Activated B cell treated with CpG ODN at 0.5 μM for 24 hours (primary cell): ENCODE data around the gene CHRD. TPM values are rescaled to one million over a fixed set of nuclear protein-coding genes. Genes with fewer than 3 reads are reported as not detected.

ENCODE experiments used
- ATAC-seq: fragments of 200-7000 bp; cut with Tn5 transposase; one replicate; pipeline ENCODE4 v1.10.0; 2021; ENCODE audit warnings: low read depth, mild to moderate bottlenecking, moderate library complexity
- CTCF ChIA-PET: fragments of 350-600 bp; sonication (Branson Sonifier 250); formaldehyde crosslinking; loops from one replicate; lab custom pipeline; 2021; ENCODE audit warnings: antibody characterized with exemption; lab: Charles Lee
- POLR2A ChIA-PET: fragments of 350-600 bp; sonication (Branson Sonifier 250); formaldehyde crosslinking; loops from one replicate; lab custom pipeline; 2021; ENCODE audit warnings: antibody characterized with exemption; lab: Charles Lee
- DNase-seq: peaks from one replicate; pipeline ENCODE4 v3.0.0; 2022
- H3K27ac Mint-ChIP-seq: one replicate; pipeline ENCODE4 v1.8.0; 2020; ENCODE audit warnings: mixed read lengths
- H3K27me3 Mint-ChIP-seq: one replicate; pipeline ENCODE4 v1.8.0; 2021; ENCODE audit warnings: mixed read lengths
- H3K36me3 Mint-ChIP-seq: one replicate; pipeline ENCODE4 v1.8.0; 2021; ENCODE audit warnings: low read depth, mixed read lengths
- H3K4me1 Mint-ChIP-seq: one replicate; pipeline ENCODE4 v1.8.0; 2021; ENCODE audit warnings: mixed read lengths
- H3K4me3 Mint-ChIP-seq: one replicate; pipeline ENCODE4 v1.8.0; 2020; ENCODE audit warnings: mild to moderate bottlenecking, mixed read lengths
- H3K9me3 Mint-ChIP-seq: one replicate; pipeline ENCODE4 v1.8.0; 2020; ENCODE audit warnings: mixed read lengths
- intact Hi-C: fragments of 100-400 bp; cut with micrococcal nuclease; formaldehyde crosslinking; loops from one replicate; pipeline ENCODE4 v1.15.1; 2024
- total RNA-seq: library from RNA; stranded (reverse); gene quantifications from 2 replicates; pipeline ENCODE4 v1.2.3, GENCODE V29; 2022
- TF ChIP-seq, protein P1 (sequence below): fragments of 200-600 bp; IDR thresholded peaks from one replicate; pipeline ENCODE4 v1.8.0; 2022; ENCODE audit warnings: antibody characterized with exemption, mild to moderate bottlenecking

Gene CHRD
- total RNA-seq = not detected in 2 replicates

DNA sequence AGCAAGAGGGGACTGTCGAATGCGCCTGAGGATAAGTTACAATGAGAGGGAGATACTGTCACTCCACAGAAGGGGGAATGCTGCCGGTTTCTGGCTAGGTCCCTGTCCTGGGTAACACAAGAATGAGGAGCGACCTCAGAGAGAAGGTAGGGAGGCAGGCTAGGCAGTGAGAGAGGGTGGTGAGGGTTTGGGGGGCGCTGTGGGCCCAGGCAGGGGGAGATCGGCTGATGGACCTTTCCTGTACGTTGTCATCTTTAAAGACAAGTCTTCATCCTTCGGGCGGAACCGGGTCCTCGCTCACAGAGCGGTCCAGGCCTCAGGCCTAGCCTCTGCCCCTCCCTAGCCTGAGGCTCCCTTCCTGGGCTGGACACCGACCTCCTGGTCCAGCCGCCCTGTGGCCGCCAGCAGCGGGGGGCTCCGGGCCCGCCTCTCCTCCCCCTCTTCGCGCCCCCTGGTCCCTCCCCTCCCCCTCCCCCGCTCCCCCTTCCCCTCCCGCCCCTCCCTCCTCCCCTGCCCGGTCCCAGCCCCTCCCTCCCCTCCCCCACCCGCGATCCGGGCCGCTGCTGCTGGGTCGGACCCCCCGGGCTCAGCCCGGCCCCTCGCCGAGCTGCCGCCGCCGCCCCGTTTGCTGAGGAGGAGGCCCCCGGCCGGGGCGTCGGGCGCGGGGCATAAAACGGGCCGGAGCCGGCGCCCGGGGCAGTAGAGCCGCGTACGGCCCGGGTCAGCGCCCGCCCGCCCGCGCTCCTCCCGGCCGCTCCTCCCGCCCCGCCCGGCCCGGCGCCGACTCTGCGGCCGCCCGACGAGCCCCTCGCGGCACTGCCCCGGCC is at the start of gene CHRD:
Gene CHRD (plus strand): TSS at position 697 of the 827 bp plus-strand sequence. CDS start 265 bp downstream, outside the sequence.
- H3K4me3 Mint-ChIP-seq = peak within 1 kb of the TSS; percentile 66
- intact Hi-C loops = no loop called here
- peaks cover 64% of the 10 kb centered on the region for H3K27me3 Mint-ChIP-seq
- TF ChIP-seq, protein P1, sequence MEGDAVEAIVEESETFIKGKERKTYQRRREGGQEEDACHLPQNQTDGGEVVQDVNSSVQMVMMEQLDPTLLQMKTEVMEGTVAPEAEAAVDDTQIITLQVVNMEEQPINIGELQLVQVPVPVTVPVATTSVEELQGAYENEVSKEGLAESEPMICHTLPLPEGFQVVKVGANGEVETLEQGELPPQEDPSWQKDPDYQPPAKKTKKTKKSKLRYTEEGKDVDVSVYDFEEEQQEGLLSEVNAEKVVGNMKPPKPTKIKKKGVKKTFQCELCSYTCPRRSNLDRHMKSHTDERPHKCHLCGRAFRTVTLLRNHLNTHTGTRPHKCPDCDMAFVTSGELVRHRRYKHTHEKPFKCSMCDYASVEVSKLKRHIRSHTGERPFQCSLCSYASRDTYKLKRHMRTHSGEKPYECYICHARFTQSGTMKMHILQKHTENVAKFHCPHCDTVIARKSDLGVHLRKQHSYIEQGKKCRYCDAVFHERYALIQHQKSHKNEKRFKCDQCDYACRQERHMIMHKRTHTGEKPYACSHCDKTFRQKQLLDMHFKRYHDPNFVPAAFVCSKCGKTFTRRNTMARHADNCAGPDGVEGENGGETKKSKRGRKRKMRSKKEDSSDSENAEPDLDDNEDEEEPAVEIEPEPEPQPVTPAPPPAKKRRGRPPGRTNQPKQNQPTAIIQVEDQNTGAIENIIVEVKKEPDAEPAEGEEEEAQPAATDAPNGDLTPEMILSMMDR = no peak
- H3K4me1 Mint-ChIP-seq = peaks cover 17% of the 10 kb centered on the region
- no peaks in the 10 kb centered on the region for H3K9me3 Mint-ChIP-seq
- ChIA-PET CTCF (no interaction called here), POLR2A (no interaction called here)
- ATAC-seq (peak; percentile 11), DNase-seq (no peak)
- H3K27ac Mint-ChIP-seq = no peak within 1 kb of the TSS
- no peaks in the 10 kb centered on the region for H3K36me3 Mint-ChIP-seq

DNA sequence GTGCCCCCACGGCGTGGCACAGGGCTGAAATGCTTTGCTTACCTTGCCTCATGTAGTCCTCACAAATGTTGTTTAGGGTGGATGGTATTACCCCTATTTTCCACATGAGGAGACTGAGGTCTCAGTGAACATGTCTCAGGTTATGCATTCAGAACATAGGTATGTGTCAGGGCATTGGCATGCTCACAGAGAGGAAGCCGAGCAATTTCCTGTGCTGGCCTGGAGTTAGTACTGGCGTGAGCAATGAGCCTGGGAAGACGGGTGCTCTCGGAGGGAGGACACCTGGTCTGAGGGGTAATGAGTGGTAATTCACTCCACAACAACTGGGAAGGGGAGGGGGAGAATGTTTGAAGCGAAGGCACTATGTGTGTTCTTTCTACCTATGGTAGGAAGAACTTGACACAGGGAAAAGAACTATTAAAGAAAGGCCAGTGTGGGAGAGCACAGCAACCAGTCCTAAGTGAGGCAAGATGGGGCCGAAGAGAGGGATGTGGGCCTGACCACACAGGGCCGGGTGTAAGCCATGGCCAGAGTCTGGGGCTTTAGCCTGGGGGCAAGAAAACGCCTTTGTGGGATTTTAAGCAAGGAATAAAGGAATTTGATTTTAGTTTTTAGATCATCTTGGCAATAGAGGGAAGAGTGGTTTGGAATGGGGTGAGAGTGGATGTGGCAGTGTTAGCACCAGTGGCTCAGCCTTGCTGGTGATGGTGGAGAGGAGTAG is 47.3 kb upstream of the CHRD start:
- intact Hi-C loops = no loop called here
- Mint-ChIP-seq H3K4me3 (no peak overlapping the region), H3K9me3 (no peaks in the 10 kb centered on the region), H3K27ac (peak overlapping the region; percentile 56), H3K27me3 (peaks cover 1% of the 10 kb centered on the region), H3K4me1 (peaks cover 25% of the 10 kb centered on the region), H3K36me3 (peaks cover 76% of the 10 kb centered on the region)
- no peak for ATAC-seq
- CTCF ChIA-PET = no interaction called here
- no peak for DNase-seq
- TF ChIP-seq, protein P1 = no peak
- POLR2A ChIA-PET = no interaction called here

DNA sequence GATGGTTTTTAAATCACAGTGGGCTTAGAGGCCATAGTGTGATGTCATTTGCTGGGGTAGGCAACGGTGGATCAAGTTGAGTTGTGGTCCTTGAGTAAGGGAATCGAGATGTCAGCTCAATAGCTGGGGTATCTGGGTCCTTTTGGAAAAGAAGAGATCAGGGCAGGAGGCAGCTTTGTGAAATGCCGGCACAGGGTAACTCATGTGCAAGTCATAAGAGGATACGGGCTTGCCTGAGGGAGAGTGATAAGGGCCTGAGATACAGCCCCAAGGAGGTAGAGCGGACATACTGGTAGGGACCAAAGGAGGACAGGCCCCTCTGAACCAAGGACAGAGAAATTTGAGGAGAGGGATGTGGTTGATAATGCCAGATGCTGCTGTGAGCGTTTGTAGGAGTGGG is 46.7 kb upstream of the CHRD start:
- Mint-ChIP-seq H3K4me1 (peaks cover 32% of the 10 kb centered on the region), H3K9me3 (no peaks in the 10 kb centered on the region), H3K27me3 (peaks cover 5% of the 10 kb centered on the region), H3K27ac (peak overlapping the region; percentile 56), H3K36me3 (peaks cover 69% of the 10 kb centered on the region), H3K4me3 (no peak overlapping the region)
- ChIA-PET CTCF (no interaction called here), POLR2A (interaction anchor here (0.6 kb wide), 1 partner anchor 18 kb away, joined by 3 read pairs; no protein-coding TSS in a partner anchor)
- DNase-seq = no peak
- intact Hi-C loops = no loop called here
- TF ChIP-seq, protein P1 = no peak
- ATAC-seq = no peak

DNA sequence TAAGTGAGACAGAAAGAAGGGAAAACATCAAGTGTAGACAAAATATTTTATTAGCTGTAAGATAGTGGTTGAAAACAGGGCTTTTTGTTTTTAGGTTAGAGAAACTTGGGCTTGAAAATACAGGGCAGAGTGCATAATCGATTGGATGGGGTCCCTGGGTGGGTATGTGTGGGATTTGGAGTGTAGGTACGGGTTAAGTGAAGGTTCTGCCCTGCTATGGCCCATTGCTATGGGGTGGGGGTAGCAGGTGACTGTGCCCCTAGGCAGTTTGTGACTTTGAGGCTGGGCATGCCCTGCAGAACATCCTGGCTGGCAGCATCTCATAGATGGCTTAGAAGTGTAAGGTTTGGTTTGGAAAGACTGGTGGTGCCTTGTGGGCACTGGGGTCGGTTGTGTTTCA is 46.2 kb upstream of the CHRD start:
- POLR2A ChIA-PET = interaction anchor here (0.6 kb wide), 2 partner anchors 19 to 888 kb away, joined by 3 read pairs; no protein-coding TSS in a partner anchor
- Mint-ChIP-seq H3K36me3 (peaks cover 64% of the 10 kb centered on the region), H3K9me3 (no peaks in the 10 kb centered on the region), H3K4me3 (no peak overlapping the region), H3K4me1 (peaks cover 33% of the 10 kb centered on the region), H3K27ac (peak overlapping the region; percentile 24), H3K27me3 (peaks cover 5% of the 10 kb centered on the region)
- TF ChIP-seq, protein P1 = no peak
- DNase-seq = no peak
- CTCF ChIA-PET = no interaction called here
- intact Hi-C loops = loop anchor here (1.0 kb wide), 1 partner anchor 84 kb away; the partner anchor contains the start of gene EEF1AKMT4
- ATAC-seq = no peak
